ENCODE results near the gene SCLY. TPM values are rescaled to one million over a fixed set of nuclear protein-coding genes. Genes with fewer than 3 reads are reported as not detected.

Gene SCLY
- total and polyA plus RNA-seq, 2 of the 8 experiments (the other 6 are each of a cell fraction or from before 2014, with no cell fraction given), result 79.0 to 79.5 TPM

DNA sequence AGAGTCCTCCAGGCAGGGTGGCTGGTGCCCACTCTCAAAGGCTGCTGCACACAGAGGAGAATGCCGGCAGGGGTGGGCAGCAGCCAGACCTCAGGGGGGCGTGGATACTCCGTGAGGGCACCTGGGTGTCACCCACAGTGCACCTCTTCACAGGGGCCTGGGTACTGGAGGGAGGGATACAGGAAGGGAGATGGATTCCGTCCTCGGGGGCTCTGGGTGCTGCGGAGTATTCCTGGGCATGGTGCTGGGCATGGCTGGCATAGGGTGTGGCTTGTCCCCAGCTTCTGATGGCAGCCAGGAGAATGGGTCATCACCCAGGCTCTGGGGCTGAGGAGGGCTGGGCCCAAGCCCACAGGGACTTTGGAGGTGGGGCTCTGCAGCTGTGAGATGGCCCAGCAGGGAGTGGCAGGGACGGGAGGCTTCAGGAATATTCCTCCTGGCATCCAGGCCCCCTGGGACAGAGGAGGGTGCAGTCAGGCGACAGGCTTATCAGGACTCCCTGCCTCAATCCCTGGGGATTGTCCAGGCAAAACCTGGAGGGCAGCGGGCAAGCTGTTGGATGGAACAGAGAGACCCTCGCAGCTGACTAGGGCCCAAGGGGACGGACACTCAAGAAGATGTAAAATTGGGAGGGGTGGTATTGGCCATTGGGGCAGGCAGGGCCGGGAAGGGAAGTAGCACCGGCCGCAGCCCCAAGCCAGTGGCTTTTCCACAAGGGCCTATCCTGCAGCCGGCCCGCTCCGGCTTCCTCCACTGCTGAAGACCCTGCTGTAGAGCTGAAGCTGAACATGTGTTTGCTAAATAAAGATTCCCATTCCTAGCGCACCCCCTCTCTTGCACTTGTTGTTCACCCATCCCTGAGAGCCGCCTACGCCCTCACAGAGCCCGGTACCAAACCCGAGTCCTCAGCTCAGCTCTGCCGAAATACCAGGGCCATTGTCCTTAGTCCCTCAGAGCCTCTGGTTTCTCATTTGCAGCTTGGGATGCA lies 72.0 kb downstream of the SCLY start (continued):
- TF ChIP-seq, protein P1, sequence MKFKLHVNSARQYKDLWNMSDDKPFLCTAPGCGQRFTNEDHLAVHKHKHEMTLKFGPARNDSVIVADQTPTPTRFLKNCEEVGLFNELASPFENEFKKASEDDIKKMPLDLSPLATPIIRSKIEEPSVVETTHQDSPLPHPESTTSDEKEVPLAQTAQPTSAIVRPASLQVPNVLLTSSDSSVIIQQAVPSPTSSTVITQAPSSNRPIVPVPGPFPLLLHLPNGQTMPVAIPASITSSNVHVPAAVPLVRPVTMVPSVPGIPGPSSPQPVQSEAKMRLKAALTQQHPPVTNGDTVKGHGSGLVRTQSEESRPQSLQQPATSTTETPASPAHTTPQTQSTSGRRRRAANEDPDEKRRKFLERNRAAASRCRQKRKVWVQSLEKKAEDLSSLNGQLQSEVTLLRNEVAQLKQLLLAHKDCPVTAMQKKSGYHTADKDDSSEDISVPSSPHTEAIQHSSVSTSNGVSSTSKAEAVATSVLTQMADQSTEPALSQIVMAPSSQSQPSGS (IDR thresholded peaks at IDR 0.05; ENCODE audit: low read length), result no peak
- TF ChIP-seq, protein P2, sequence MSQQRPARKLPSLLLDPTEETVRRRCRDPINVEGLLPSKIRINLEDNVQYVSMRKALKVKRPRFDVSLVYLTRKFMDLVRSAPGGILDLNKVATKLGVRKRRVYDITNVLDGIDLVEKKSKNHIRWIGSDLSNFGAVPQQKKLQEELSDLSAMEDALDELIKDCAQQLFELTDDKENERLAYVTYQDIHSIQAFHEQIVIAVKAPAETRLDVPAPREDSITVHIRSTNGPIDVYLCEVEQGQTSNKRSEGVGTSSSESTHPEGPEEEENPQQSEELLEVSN (IDR thresholded peaks at IDR 0.05), result no peak
- TF ChIP-seq, protein P3, sequence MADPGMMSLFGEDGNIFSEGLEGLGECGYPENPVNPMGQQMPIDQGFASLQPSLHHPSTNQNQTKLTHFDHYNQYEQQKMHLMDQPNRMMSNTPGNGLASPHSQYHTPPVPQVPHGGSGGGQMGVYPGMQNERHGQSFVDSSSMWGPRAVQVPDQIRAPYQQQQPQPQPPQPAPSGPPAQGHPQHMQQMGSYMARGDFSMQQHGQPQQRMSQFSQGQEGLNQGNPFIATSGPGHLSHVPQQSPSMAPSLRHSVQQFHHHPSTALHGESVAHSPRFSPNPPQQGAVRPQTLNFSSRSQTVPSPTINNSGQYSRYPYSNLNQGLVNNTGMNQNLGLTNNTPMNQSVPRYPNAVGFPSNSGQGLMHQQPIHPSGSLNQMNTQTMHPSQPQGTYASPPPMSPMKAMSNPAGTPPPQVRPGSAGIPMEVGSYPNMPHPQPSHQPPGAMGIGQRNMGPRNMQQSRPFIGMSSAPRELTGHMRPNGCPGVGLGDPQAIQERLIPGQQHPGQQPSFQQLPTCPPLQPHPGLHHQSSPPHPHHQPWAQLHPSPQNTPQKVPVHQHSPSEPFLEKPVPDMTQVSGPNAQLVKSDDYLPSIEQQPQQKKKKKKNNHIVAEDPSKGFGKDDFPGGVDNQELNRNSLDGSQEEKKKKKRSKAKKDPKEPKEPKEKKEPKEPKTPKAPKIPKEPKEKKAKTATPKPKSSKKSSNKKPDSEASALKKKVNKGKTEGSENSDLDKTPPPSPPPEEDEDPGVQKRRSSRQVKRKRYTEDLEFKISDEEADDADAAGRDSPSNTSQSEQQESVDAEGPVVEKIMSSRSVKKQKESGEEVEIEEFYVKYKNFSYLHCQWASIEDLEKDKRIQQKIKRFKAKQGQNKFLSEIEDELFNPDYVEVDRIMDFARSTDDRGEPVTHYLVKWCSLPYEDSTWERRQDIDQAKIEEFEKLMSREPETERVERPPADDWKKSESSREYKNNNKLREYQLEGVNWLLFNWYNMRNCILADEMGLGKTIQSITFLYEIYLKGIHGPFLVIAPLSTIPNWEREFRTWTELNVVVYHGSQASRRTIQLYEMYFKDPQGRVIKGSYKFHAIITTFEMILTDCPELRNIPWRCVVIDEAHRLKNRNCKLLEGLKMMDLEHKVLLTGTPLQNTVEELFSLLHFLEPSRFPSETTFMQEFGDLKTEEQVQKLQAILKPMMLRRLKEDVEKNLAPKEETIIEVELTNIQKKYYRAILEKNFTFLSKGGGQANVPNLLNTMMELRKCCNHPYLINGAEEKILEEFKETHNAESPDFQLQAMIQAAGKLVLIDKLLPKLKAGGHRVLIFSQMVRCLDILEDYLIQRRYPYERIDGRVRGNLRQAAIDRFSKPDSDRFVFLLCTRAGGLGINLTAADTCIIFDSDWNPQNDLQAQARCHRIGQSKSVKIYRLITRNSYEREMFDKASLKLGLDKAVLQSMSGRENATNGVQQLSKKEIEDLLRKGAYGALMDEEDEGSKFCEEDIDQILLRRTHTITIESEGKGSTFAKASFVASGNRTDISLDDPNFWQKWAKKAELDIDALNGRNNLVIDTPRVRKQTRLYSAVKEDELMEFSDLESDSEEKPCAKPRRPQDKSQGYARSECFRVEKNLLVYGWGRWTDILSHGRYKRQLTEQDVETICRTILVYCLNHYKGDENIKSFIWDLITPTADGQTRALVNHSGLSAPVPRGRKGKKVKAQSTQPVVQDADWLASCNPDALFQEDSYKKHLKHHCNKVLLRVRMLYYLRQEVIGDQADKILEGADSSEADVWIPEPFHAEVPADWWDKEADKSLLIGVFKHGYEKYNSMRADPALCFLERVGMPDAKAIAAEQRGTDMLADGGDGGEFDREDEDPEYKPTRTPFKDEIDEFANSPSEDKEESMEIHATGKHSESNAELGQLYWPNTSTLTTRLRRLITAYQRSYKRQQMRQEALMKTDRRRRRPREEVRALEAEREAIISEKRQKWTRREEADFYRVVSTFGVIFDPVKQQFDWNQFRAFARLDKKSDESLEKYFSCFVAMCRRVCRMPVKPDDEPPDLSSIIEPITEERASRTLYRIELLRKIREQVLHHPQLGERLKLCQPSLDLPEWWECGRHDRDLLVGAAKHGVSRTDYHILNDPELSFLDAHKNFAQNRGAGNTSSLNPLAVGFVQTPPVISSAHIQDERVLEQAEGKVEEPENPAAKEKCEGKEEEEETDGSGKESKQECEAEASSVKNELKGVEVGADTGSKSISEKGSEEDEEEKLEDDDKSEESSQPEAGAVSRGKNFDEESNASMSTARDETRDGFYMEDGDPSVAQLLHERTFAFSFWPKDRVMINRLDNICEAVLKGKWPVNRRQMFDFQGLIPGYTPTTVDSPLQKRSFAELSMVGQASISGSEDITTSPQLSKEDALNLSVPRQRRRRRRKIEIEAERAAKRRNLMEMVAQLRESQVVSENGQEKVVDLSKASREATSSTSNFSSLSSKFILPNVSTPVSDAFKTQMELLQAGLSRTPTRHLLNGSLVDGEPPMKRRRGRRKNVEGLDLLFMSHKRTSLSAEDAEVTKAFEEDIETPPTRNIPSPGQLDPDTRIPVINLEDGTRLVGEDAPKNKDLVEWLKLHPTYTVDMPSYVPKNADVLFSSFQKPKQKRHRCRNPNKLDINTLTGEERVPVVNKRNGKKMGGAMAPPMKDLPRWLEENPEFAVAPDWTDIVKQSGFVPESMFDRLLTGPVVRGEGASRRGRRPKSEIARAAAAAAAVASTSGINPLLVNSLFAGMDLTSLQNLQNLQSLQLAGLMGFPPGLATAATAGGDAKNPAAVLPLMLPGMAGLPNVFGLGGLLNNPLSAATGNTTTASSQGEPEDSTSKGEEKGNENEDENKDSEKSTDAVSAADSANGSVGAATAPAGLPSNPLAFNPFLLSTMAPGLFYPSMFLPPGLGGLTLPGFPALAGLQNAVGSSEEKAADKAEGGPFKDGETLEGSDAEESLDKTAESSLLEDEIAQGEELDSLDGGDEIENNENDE (IDR thresholded peaks at IDR 0.05; ENCODE audit: insufficient replicate concordance, low read length), result no peak
- TF ChIP-seq POLR2A (IDR thresholded peaks at IDR 0.05; ENCODE audit: control extremely low read depth in 1 of 2, low read depth in 2 of 2, low read length in 2 of 2) (no peak), TEAD4 (IDR thresholded peaks at IDR 0.05; ENCODE audit: low read depth, low read length) (no peak), CHD1 (IDR thresholded peaks at IDR 0.05; ENCODE audit: low read depth, low read length) (no peak), CBX5 (IDR thresholded peaks at IDR 0.05; ENCODE audit: low read depth, low read length) (no peak)
